ENCODE measurements around the gene ANAPC10.

Gene ANAPC10

DNA sequence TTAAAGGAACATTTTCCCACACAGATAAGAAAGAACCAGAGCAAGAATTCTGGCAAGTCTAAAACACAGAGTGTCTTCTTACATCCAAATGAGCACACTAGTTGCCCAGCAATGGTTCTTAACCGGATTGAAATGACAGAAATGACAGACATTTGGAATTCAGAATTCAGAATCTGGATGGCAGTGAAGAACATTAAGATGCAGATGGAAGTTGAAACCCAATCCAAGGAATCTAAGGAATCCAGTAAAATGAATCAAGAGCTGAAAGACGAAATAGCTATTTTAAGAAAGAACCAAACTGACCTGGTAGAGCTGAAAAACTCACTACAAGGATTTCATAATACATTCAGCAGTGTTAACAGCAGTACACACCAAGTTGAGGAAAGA, 21.5 kb downstream of the ANAPC10 start:
- TF ChIP-seq SIN3A (IDR thresholded peaks at IDR 0.05; ENCODE audit: borderline replicate concordance, insufficient read depth, low read length) = no peak
- TF ChIP-seq, protein P1, sequence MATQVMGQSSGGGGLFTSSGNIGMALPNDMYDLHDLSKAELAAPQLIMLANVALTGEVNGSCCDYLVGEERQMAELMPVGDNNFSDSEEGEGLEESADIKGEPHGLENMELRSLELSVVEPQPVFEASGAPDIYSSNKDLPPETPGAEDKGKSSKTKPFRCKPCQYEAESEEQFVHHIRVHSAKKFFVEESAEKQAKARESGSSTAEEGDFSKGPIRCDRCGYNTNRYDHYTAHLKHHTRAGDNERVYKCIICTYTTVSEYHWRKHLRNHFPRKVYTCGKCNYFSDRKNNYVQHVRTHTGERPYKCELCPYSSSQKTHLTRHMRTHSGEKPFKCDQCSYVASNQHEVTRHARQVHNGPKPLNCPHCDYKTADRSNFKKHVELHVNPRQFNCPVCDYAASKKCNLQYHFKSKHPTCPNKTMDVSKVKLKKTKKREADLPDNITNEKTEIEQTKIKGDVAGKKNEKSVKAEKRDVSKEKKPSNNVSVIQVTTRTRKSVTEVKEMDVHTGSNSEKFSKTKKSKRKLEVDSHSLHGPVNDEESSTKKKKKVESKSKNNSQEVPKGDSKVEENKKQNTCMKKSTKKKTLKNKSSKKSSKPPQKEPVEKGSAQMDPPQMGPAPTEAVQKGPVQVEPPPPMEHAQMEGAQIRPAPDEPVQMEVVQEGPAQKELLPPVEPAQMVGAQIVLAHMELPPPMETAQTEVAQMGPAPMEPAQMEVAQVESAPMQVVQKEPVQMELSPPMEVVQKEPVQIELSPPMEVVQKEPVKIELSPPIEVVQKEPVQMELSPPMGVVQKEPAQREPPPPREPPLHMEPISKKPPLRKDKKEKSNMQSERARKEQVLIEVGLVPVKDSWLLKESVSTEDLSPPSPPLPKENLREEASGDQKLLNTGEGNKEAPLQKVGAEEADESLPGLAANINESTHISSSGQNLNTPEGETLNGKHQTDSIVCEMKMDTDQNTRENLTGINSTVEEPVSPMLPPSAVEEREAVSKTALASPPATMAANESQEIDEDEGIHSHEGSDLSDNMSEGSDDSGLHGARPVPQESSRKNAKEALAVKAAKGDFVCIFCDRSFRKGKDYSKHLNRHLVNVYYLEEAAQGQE (IDR thresholded peaks at IDR 0.05; ENCODE audit: insufficient read depth in 1 of 2, low read depth in 2 of 2, low read length in 2 of 2) = no peak

DNA sequence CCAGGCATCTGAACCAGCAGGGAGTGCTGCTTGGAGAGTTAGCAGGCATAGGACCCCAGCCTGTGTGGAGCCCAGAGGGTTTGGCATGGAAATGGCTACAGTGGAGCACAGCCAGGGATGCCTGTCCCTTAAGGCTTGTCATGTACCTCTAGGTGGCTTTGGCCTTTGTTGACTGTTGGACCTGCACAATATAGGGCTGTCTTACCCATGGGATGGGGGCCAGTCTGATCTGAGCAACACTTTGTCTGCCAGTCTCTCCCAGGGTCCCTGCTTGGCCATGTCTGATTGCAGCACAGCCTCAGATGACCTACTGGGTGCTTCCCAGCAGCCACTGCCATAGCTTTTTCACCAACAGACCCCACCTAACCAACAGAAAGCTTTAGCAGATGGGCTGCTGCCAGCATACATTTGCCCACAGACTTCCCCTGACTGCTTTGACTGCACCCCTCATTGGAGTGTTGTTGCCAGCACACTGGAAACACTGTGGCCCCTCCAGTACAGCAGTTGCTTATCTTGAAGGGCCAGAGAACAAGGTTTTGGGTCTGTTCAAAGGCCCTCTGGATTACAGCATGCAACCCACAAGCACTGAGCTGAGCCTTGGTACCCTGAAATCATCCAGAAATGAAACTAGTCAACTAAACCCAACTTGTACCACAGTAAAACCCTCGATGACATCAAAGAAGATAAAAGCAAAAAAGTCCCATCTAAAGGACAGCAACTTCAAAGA, 22.1 kb downstream of the ANAPC10 start:
- TF ChIP-seq, protein P1 (IDR thresholded peaks at IDR 0.05; ENCODE audit: insufficient read depth in 1 of 2, low read depth in 2 of 2, low read length in 2 of 2) = no peak
- TF ChIP-seq FOXP2 (optimal IDR thresholded peaks at IDR 0.05; ENCODE audit: borderline replicate concordance, extremely low read depth, extremely low read length, insufficient read depth) = no peak

DNA sequence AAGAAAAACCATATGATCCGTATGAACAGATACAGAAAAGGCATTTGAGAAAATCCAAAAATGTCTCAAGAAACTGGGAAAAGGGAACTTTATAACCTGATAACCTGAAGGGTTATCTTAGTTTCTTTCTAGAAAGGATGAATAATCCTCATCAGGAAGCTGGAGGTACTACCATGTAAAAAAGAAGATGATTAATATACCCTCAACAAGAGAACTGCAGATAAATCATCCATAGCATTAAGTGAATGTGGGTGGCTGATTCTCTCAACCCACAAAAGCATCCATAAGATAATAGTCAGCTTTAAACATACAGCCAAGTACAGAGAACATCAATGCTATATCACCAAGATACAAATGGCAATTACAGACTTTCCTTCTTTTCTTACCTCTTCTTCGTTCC, 26.4 kb downstream of the ANAPC10 start:
- TF ChIP-seq POLR2AphosphoS5 (IDR thresholded peaks at IDR 0.05; ENCODE audit: low read depth, low read length) (no peak), SIN3A (IDR thresholded peaks at IDR 0.05; ENCODE audit: borderline replicate concordance, insufficient read depth, low read length) (no peak), TAF1 (IDR thresholded peaks at IDR 0.05; ENCODE audit: borderline replicate concordance, insufficient read depth, low read length) (no peak), FOXP2 (optimal IDR thresholded peaks at IDR 0.05; ENCODE audit: borderline replicate concordance, extremely low read depth, extremely low read length, insufficient read depth) (no peak)
- TF ChIP-seq, protein P1 (IDR thresholded peaks at IDR 0.05; ENCODE audit: insufficient read depth in 1 of 2, low read depth in 2 of 2, low read length in 2 of 2) = no peak

- TF ChIP-seq FOXP2 (optimal IDR thresholded peaks at IDR 0.05; ENCODE audit: borderline replicate concordance, extremely low read depth, extremely low read length, insufficient read depth) = no peak
- TF ChIP-seq SIN3A (IDR thresholded peaks at IDR 0.05; ENCODE audit: borderline replicate concordance, insufficient read depth, low read length) = no peak
- no peak for TF ChIP-seq POLR2AphosphoS5 (IDR thresholded peaks at IDR 0.05; ENCODE audit: low read depth, low read length)
- TF ChIP-seq TAF1 (IDR thresholded peaks at IDR 0.05; ENCODE audit: borderline replicate concordance, insufficient read depth, low read length) = no peak
Observed at GRCh38 chr4:145069361-145069760, 28.6 kb downstream of the ANAPC10 start.

- TF ChIP-seq POLR2AphosphoS5 (IDR thresholded peaks at IDR 0.05; ENCODE audit: low read depth, low read length) = no peak
- TF ChIP-seq TAF1 (IDR thresholded peaks at IDR 0.05; ENCODE audit: borderline replicate concordance, insufficient read depth, low read length) = no peak
- no peak for TF ChIP-seq SIN3A (IDR thresholded peaks at IDR 0.05; ENCODE audit: borderline replicate concordance, insufficient read depth, low read length)
- TF ChIP-seq, protein P1 (IDR thresholded peaks at IDR 0.05; ENCODE audit: insufficient read depth in 1 of 2, low read depth in 2 of 2, low read length in 2 of 2) = no peak
- TF ChIP-seq FOXP2 (optimal IDR thresholded peaks at IDR 0.05; ENCODE audit: borderline replicate concordance, extremely low read depth, extremely low read length, insufficient read depth) = no peak
Observed at GRCh38 chr4:145066063-145066501, 31.9 kb downstream of the ANAPC10 start.
